Neuronal stem cell (in vitro differentiated cells): ENCODE data around the gene HIPK3.
"Not testable (repeated sequence)": the region's sequence is repeated elsewhere in the genome, so short reads cannot be mapped to it uniquely, and the experiment has no call there.

Experiments
- DNase-seq: peaks from one replicate; pipeline ENCODE4 v3.0.0-alpha.2; 2013; ENCODE audit warnings: low spot score
- H2AFZ ChIP-seq: one replicate; pipeline ENCODE4 v1.6.1; 2013; ENCODE audit warnings: mild to moderate bottlenecking, low read length, inconsistent platforms
- H2AK5ac ChIP-seq: 2 replicates; pipeline ENCODE4 v1.6.1; 2013; ENCODE audit warnings: low read depth, mild to moderate bottlenecking, inconsistent platforms, low read length, moderate library complexity, mixed read lengths
- H2BK120ac ChIP-seq: 2 replicates; pipeline ENCODE4 v1.6.1; 2013; ENCODE audit warnings: low read depth, mild to moderate bottlenecking, inconsistent platforms, low read length, moderate library complexity, mixed read lengths
- H2BK12ac ChIP-seq: one replicate; pipeline ENCODE4 v1.6.1; 2013; ENCODE audit warnings: low read length, inconsistent platforms
- H2BK15ac ChIP-seq: 2 replicates; pipeline ENCODE4 v1.6.1; 2013; ENCODE audit warnings: mild to moderate bottlenecking, low read length, inconsistent platforms, mixed read lengths
- H2BK5ac ChIP-seq: one replicate; pipeline ENCODE4 v1.6.1; 2013; ENCODE audit warnings: inconsistent platforms, mild to moderate bottlenecking, low read length, moderate library complexity
- H3K14ac ChIP-seq: one replicate; pipeline ENCODE4 v1.6.1; 2013; ENCODE audit warnings: low read length, inconsistent platforms
- H3K18ac ChIP-seq: 2 replicates; pipeline ENCODE4 v1.6.1; 2013; ENCODE audit warnings: low read length, inconsistent platforms
- H3K23ac ChIP-seq: 2 replicates; pipeline ENCODE4 v1.6.1; 2013; ENCODE audit warnings: low read depth, mild to moderate bottlenecking, mixed read lengths, low read length, inconsistent platforms; ENCODE audit not compliant: poor library complexity
- H3K27ac ChIP-seq: replicated peaks from 3 replicates; pipeline ENCODE4 v1.5.1; 2013; ENCODE audit warnings: low read length, inconsistent platforms
- H3K27me3 ChIP-seq, 3 experiments: 2 replicates each; pipeline ENCODE4 v1.6.1; 2013; ENCODE audit warnings: low read length in 3 of 3, mild to moderate bottlenecking in 2 of 3, inconsistent platforms in 1 of 3, low read depth in 1 of 3, mixed read lengths in 1 of 3, moderate library complexity in 1 of 3; ENCODE audit not compliant: control insufficient read depth in 3 of 3, insufficient read depth in 3 of 3
- H3K36me3 ChIP-seq, 2 donors: replicated peaks in 1 of 2; 2 replicates each; pipeline ENCODE4 v1.6.1; 2013; ENCODE audit warnings: low read length in 2 of 2; ENCODE audit not compliant: control insufficient read depth in 2 of 2, insufficient read depth in 2 of 2
- H3K4ac ChIP-seq: 2 replicates; pipeline ENCODE4 v1.6.1; 2013; ENCODE audit warnings: inconsistent platforms, mild to moderate bottlenecking, low read length, moderate library complexity
- H3K4me1 ChIP-seq, 2 donors: 1 replicate in 1 of 2; 2 replicates in 1 of 2; pipeline ENCODE4 v1.6.1; 2013; ENCODE audit warnings: low read length in 2 of 2, low read depth in 1 of 2; ENCODE audit not compliant: control insufficient read depth in 2 of 2, insufficient read depth in 1 of 2
- H3K4me2 ChIP-seq: one replicate; pipeline ENCODE4 v1.6.1; 2013; ENCODE audit warnings: mild to moderate bottlenecking, low read length, inconsistent platforms; ENCODE audit not compliant: insufficient read depth, poor library complexity, severe bottlenecking
- H3K4me3 ChIP-seq, 2 donors: 2 replicates each; pipeline ENCODE4 v1.5.1; 2013; ENCODE audit warnings: low read length in 2 of 2, mild to moderate bottlenecking in 2 of 2, inconsistent platforms in 1 of 2, moderate library complexity in 1 of 2
- H3K79me1 ChIP-seq: one replicate; pipeline ENCODE4 v1.6.1; 2013; ENCODE audit warnings: low read depth, mild to moderate bottlenecking, inconsistent platforms, low read length, moderate library complexity
- H3K9ac ChIP-seq: one replicate; pipeline ENCODE4 v1.6.1; 2013; ENCODE audit warnings: mild to moderate bottlenecking, low read depth, low read length, inconsistent platforms; ENCODE audit not compliant: poor library complexity
- H3K9me3 ChIP-seq, 2 donors: replicated peaks in 1 of 2; 2 replicates each; pipeline versions ENCODE3 to v1.6.1; 2013; ENCODE audit warnings: low read length in 2 of 2, mild to moderate bottlenecking in 2 of 2, inconsistent platforms in 1 of 2, low read depth in 1 of 2, mixed read lengths in 1 of 2, moderate library complexity in 1 of 2; ENCODE audit not compliant: control insufficient read depth in 2 of 2, insufficient read depth in 1 of 2
- H4K8ac ChIP-seq: one replicate; pipeline ENCODE4 v1.6.1; 2013; ENCODE audit warnings: low read depth, mild to moderate bottlenecking, inconsistent platforms, low read length, moderate library complexity
- H4K91ac ChIP-seq: one replicate; pipeline ENCODE4 v1.6.1; 2013; ENCODE audit warnings: low read length, low read depth, mild to moderate bottlenecking, inconsistent platforms; ENCODE audit not compliant: poor library complexity
- WGBS, 2 donors: extraction: QIAGEN DNeasy Blood & Tissue Kit; methylation state at CpG; one replicate each; pipeline ENCODE4 v1.1.7; 2013; ENCODE audit warnings: missing lambda C conversion rate in 2 of 2, mixed read lengths in 1 of 2; ENCODE audit not compliant: insufficient read length in 2 of 2, insufficient replicate concordance in 1 of 2; ENCODE audit errors: extremely low coverage in 2 of 2; 5-methylcytosine and 5-hydroxymethylcytosine counted together

The HIPK3 gene

GRCh38 chr11:33303541-33303940, 46.4 kb downstream of the HIPK3 start:
- Histone ChIP-seq H3K23ac (no peak overlapping the region), H3K27ac (no peak overlapping the region), H3K9me3 (peaks cover 0 to under 1% of the 10 kb centered on the region in 2 donors), H2BK120ac (no peak overlapping the region), H2BK5ac (no peak overlapping the region), H3K4ac (no peak overlapping the region), H3K18ac (no peak overlapping the region), H3K9ac (no peak overlapping the region), H2AFZ (no peak overlapping the region), H4K8ac (no peak overlapping the region), H2BK15ac (no peak overlapping the region), H2AK5ac (no peak overlapping the region), H3K79me1 (no peaks in the 10 kb centered on the region), H3K4me2 (no peak overlapping the region), H3K36me3 (peaks cover 0 to 4% of the 10 kb centered on the region in 2 donors), H3K4me3 (no peak overlapping the region), H3K4me1 (no peaks in the 10 kb centered on the region), H3K14ac (no peak overlapping the region), H3K27me3 (no peaks in the 10 kb centered on the region), H2BK12ac (no peak overlapping the region), H4K91ac (no peak overlapping the region)
- WGBS, 2 donors, result no CpG with 5 or more reads among the region's 4 CpGs
- no peak for DNase-seq

DNA sequence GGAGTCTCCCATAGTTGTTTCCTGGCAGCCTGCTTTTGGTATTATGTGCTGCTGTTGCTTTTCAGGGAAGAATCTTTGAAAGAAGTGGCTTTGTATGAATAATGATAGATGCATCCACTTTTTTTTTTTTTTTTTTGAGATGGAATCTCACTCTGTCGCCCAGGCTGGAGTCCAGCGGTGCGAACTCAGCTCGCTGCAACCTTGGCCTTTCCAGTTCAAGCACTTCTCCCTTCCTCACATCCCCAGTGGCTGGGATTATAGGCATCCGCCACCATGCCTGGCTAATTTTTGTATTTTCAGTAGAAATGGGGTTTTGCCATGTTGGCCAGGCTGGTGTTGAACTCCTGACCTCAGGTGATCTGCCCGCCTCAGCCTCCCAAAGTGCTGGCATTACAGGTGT, 49.6 kb downstream of the HIPK3 start:
- H4K8ac ChIP-seq, H3K27ac ChIP-seq, H3K4me2 ChIP-seq, H3K36me3 ChIP-seq, H3K4ac ChIP-seq, H3K27me3 ChIP-seq, H3K9me3 ChIP-seq, DNase-seq, H2BK12ac ChIP-seq, H3K23ac ChIP-seq, H3K4me3 ChIP-seq, H4K91ac ChIP-seq, H3K4me1 ChIP-seq, H2AK5ac ChIP-seq, H2BK15ac ChIP-seq, H3K14ac ChIP-seq, H2BK120ac ChIP-seq, H3K18ac ChIP-seq, H3K79me1 ChIP-seq, H2BK5ac ChIP-seq, H3K9ac ChIP-seq, H2AFZ ChIP-seq: not testable (repeated sequence)
- WGBS, 2 donors, result no CpG with 5 or more reads among the region's 6 CpGs

GRCh38 chr11:33307984-33308383, 50.8 kb downstream of the HIPK3 start:
- Histone ChIP-seq H3K27ac (no peak overlapping the region), H3K4ac (no peak overlapping the region), H3K36me3 (no peaks in the 10 kb centered on the region), H4K8ac (no peak overlapping the region), H2AK5ac (no peak overlapping the region), H3K9ac (no peak overlapping the region), H3K9me3 (no peaks in the 10 kb centered on the region), H3K4me1 (peaks cover 2% of the 10 kb centered on the region in 2 donors), H3K4me3 (no peak overlapping the region), H2AFZ (no peak overlapping the region), H4K91ac (no peak overlapping the region), H2BK12ac (no peak overlapping the region), H3K27me3 (no peaks in the 10 kb centered on the region), H3K4me2 (no peak overlapping the region), H3K23ac (no peak overlapping the region), H2BK15ac (no peak overlapping the region), H2BK5ac (no peak overlapping the region), H3K18ac (no peak overlapping the region), H3K79me1 (no peaks in the 10 kb centered on the region), H3K14ac (no peak overlapping the region), H2BK120ac (no peak overlapping the region)
- DNase-seq, result no peak

- Histone ChIP-seq H2BK120ac (no peak overlapping the region), H3K4me2 (no peak overlapping the region), H3K4me1 (peaks cover 2% of the 10 kb centered on the region in 2 donors), H4K8ac (no peak overlapping the region), H3K23ac (no peak overlapping the region), H2BK5ac (no peak overlapping the region), H2AK5ac (no peak overlapping the region), H4K91ac (no peak overlapping the region), H2BK15ac (no peak overlapping the region), H3K36me3 (no peaks in the 10 kb centered on the region), H3K18ac (no peak overlapping the region), H3K4me3 (no peak overlapping the region), H3K9ac (no peak overlapping the region), H3K9me3 (no peaks in the 10 kb centered on the region), H2AFZ (no peak overlapping the region), H3K14ac (no peak overlapping the region), H3K79me1 (peaks cover 2% of the 10 kb centered on the region), H3K4ac (no peak overlapping the region), H2BK12ac (no peak overlapping the region), H3K27me3 (no peaks in the 10 kb centered on the region), H3K27ac (no peak overlapping the region)
- no CpG with 5 or more reads among the region's 1 CpG for WGBS, 2 donors
- no peak for DNase-seq
These were observed 51.9 kb downstream of the HIPK3 start for GRCh38 chr11:33309118-33309517.
